KG1 (cell line): Measurements from ENCODE around the gene PHRF1.

Experiments
- DNase-seq: peaks from one replicate; lab custom pipeline; 2025; lab: John Stamatoyannopoulos, UW

PHRF1 gene

DNA sequence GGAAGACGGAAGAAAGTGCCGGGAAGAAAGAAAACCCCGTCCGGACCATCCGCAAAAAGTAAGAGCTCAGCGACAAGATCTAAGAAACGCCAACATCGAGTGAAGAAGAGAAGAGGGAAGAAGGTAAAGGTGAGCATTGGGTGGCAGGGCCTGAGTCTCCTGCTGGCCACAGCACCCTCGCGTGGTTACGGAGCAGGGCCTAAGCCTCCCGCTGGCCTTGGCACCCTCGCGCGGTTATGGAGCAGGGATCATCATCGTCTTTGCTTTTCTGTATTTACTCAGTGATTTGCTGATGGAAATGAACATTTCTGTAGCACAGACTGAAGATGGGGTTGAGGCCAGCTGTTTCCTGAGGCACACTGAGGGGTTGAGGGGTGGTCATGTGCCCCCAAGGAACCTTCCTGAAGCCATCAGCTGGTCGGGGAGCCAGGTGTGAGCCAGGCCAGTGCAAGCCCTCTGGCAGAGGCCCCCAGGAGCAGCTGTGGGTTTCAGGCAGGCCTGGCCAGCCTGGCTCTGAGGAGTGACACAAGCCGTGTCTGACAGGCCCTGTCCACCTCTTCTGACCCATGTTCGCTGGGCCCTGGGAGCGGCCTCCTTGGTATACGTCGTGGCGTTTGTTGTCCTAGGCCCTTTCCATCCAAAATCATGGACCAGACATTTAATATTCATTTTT lies 25.4 kb downstream of the PHRF1 start:
- no peak for DNase-seq

DNA sequence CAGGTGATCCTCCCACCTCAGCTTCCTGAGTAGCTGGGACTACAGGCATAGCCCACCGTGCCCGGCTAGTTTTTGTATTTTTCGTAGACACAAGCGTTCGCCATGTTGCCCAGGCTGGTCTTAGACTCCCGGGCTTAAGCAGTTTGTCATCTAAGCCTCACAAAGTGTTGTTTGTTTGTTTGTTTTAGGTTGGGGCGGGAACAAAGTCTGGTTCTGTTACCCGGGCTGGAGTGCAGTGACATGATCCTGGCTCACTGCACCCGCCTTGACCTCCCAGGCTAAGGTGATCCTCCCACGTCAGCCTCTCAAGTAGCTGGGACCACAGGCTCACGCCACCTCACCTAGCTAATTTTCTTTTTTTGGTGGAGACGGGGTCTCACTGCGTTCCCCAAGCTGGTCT lies 26.9 kb downstream of the PHRF1 start:
- no peak for DNase-seq

GRCh38 chr11:605286-606129 lies 29.2 kb downstream of the PHRF1 start:
- DNase-seq = no peak

GRCh38 chr11:606245-606644 lies 30.0 kb downstream of the PHRF1 start:
- DNase-seq = no peak

- DNase-seq = no peak
These were observed 30.9 kb downstream of the PHRF1 start for GRCh38 chr11:607020-607780.

DNA sequence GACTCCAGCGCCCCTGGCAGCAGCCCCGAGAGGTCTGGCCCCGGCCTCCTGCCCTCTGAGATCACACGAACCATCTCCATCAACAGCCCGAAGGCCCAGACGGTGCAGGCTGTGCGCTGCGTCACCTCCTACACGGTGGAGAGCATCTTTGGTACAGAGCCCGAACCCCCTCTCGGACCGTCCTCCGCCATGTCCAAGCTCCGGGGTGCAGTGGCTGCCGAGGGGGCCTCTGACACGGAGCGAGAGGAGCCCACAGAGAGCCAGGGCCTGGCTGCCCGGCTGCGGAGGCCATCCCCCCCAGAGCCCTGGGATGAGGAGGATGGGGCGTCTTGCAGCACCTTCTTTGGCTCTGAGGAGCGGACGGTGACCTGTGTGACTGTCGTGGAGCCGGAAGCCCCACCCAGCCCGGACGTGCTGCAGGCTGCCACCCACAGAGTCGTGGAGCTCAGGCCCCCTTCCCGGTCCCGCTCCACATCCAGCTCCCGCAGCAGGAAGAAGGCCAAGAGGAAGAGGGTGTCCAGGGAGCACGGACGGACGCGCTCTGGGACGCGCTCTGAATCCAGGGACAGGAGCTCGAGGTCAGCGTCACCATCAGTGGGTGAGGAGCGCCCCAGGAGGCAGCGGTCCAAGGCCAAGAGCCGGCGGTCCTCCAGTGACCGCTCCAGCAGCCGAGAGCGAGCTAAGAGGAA lies 31.8 kb downstream of the PHRF1 start:
- no peak for DNase-seq

DNA sequence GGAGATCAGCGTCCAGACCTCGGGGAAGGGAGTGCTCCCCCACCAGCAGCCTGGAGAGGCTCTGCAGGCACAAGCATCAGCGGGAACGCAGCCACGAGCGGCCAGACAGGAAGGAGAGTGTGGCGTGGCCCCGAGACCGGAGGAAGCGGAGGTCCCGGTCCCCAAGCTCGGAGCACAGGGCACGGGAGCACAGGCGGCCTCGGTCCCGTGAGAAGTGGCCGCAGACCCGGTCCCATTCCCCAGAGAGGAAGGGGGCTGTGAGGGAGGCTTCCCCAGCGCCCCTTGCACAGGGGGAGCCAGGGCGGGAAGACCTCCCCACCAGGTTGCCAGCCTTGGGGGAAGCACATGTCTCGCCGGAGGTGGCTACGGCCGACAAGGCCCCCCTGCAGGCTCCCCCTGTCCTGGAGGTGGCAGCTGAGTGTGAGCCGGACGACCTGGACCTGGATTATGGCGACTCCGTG lies 32.6 kb downstream of the PHRF1 start:
- no peak for DNase-seq

GRCh38 chr11:609341-609811 lies 33.1 kb downstream of the PHRF1 start:
- no peak for DNase-seq

GRCh38 chr11:610146-610801 lies 34.0 kb downstream of the PHRF1 start:
- no peak for DNase-seq

GRCh38 chr11:611001-611996 lies 35.0 kb downstream of the PHRF1 start:
- DNase-seq = no peak

DNA sequence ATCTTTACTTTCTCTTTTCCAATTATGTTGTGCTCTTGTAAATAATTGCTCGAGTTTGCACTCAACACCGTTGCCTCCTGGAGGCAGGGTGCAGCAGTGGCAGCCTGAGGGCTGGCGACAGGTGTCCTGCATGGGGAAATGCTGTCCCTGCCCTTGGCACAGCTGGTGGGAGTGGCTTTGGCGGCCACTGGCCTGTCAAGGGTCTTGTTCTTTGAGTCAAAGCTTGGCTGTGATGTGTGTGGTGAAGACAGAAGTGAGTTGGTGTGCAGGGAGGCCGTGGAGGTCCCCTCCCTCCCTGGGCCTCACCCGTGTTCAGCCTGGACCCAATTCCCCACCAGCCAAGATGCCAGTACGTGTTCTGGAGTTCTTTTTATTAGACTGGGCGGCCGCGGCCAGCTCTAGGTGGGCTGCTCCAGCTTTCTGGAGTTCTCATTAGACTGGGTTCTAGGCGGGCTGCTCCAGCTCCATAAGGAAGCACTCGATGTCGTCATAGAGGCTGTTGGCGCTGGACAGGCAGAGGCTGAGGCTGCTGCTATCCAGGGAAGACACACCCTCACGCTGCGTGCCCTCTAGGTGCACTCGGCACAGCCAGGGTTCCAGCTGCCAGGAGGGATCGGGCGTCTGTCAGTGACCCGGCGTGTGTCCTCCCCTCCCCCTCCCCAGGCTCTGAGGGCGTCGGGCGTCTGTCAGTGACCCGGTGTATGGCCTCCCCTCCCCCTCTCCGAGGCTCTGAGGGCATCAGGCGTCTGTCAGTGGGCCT lies 36.1 kb downstream of the PHRF1 start:
- no peak for DNase-seq

GRCh38 chr11:612961-613300 lies 36.7 kb downstream of the PHRF1 start:
- no peak for DNase-seq

- DNase-seq = no peak
These were observed 37.2 kb downstream of the PHRF1 start for GRCh38 chr11:613369-613968.

DNA sequence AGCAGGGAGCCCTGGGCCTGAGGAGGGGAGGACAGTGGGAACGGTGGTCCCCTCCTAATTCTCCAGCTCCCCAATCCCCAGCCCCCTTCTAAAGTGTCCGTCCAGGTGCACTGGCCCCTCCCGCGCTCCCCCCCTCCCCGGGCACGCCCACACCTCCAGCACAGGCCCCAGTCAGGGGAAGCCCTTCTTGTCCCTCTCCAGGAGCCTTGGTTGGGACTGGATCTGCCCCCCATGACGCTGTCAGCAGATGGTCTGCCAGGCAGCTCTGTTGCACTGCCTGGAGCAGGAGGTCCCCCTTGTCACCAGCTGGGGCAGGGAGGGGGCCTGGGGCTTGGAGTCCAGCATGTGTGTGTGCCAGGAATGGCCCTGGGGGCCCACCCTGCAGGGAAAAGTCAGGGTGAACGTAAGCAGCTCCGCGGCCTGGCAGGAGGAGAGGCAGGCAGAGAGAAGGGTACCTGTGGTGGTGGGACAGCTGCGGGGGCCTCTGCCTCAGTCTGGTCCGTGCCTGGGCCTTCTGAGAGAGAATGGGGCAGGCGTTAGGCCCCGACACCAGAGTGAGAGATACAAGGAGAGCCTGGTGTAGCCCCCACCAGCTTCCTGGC lies 37.9 kb downstream of the PHRF1 start:
- no peak for DNase-seq

DNA sequence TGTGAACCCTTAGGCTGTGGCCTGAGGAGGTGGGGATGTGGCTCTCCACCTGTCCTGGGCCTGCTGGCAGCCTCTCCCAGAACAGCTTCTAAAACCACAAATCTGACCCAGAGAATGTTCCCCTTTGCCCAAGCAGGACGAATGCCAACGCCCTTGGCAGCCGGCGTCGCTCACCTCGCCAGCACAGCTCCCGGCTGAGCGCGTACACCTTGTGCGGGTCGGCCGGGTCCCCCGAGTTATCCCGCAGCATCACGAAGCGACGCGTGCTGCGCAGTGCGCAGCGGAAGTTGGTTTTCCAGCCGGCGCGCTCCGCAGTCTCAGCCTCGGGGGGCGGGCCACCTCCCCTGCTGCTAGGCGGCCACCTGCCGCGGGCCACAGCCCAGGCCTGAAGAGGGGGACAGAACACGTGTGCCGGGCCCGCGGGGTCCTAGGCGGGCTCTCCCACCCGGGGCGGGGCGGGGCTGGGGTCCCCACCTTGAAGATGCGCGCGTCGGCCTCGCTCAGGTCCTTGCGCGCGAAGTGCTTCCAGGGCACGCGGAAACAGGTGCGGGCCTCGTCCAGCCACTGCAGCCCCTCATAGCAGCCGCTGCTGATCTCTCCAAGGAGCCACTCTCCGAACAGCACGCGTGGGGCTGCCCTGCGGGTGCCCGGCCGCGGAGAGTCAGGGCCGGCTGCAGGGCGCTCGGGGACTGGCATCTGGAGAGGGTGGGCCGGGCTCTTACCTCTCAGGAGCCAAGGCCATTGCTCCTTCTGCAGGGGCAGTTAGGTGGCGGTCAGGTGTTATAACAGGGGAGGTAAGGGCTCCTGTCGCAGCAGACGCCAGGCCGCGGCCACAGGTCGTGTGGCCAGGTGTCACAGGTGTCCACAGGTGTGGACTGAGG lies 38.6 kb downstream of the PHRF1 start:
- no peak for DNase-seq

GRCh38 chr11:615504-616319 lies 39.4 kb downstream of the PHRF1 start, which contains the start of gene IRF7:
Gene IRF7, minus strand, starts transcription at chr11:615950. Its CDS starts 586 bp downstream, at chr11:615364.
- peak; percentile 66 for DNase-seq
